KMS-11 (cell line): ENCODE results near the gene HRH4.

ENCODE experiments used
- H2AFZ ChIP-seq: fragments of 200-600 bp; sonication (generic); 2 replicates; pipeline ENCODE4 v1.6.1; 2016; ENCODE audit warnings: antibody characterized with exemption, mixed run types, low read depth
- H3K27ac ChIP-seq: fragments of 200-600 bp; sonication (generic); 2 replicates; pipeline ENCODE4 v1.6.1; 2016; ENCODE audit warnings: mild to moderate bottlenecking, mixed run types
- H3K27me3 ChIP-seq: fragments of 200-600 bp; sonication (generic); 2 replicates; pipeline ENCODE4 v1.6.1; 2017; ENCODE audit warnings: mild to moderate bottlenecking, low read depth, mixed run types, moderate library complexity; ENCODE audit not compliant: insufficient read depth
- H3K36me3 ChIP-seq: fragments of 200-600 bp; sonication (generic); 2 replicates; pipeline ENCODE4 v1.6.1; 2017; ENCODE audit warnings: mild to moderate bottlenecking, mixed run types; ENCODE audit not compliant: insufficient read depth
- H3K4me1 ChIP-seq: fragments of 200-600 bp; sonication (generic); 2 replicates; pipeline ENCODE4 v1.6.1; 2016; ENCODE audit warnings: mild to moderate bottlenecking, low read depth, mixed run types; ENCODE audit not compliant: poor library complexity, severe bottlenecking
- H3K4me2 ChIP-seq: fragments of 200-600 bp; sonication (generic); 2 replicates; pipeline ENCODE4 v1.7.0; 2016; ENCODE audit warnings: mild to moderate bottlenecking, mixed run types
- H3K4me3 ChIP-seq: fragments of 200-600 bp; sonication (generic); IDR thresholded peaks from 2 replicates; pipeline ENCODE4 v1.6.1; 2017; ENCODE audit warnings: low read depth, low read length, mixed read lengths; ENCODE audit not compliant: insufficient read depth
- H3K79me2 ChIP-seq: fragments of 200-600 bp; sonication (generic); 2 replicates; pipeline ENCODE4 v1.6.1; 2016; ENCODE audit warnings: low read depth, mixed run types; ENCODE audit not compliant: insufficient read depth
- H3K9ac ChIP-seq: fragments of 200-600 bp; sonication (generic); 2 replicates; pipeline ENCODE4 v1.6.1; 2016; ENCODE audit warnings: mild to moderate bottlenecking, mixed run types
- H4K20me1 ChIP-seq: fragments of 200-600 bp; sonication (generic); 2 replicates; pipeline ENCODE4 v1.6.1; 2016; ENCODE audit warnings: mild to moderate bottlenecking, mixed run types; ENCODE audit not compliant: insufficient read depth
- TF ChIP-seq, protein P1 (sequence below): fragments of 200-600 bp; sonication (generic); conservative IDR thresholded peaks from 2 replicates; pipeline ENCODE4 v1.6.1; 2017; ENCODE audit warnings: low read depth, mild to moderate bottlenecking, antibody characterized with exemption, low read length, moderate library complexity, mixed read lengths

The HRH4 gene

DNA sequence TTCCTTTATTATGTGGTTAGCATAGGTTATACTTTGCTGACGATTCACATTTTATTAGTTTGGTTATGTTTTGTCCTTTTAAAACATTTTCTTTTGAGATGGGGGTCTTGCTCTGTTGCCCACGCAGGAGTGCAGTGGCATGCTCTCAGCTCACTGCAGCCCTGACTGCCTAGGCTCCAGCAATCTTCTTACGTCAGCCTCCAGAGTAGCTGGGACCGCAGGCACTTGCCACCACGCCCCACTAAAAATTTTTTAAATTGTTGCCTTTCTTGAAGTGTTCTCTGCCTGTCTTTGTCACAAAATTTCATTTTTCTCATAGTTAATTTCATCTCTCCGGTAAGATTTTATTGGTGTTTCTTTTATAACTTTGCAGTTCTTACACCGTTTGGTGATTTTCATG lies 18.9 kb downstream of the HRH4 start:
- TF ChIP-seq, protein P1, sequence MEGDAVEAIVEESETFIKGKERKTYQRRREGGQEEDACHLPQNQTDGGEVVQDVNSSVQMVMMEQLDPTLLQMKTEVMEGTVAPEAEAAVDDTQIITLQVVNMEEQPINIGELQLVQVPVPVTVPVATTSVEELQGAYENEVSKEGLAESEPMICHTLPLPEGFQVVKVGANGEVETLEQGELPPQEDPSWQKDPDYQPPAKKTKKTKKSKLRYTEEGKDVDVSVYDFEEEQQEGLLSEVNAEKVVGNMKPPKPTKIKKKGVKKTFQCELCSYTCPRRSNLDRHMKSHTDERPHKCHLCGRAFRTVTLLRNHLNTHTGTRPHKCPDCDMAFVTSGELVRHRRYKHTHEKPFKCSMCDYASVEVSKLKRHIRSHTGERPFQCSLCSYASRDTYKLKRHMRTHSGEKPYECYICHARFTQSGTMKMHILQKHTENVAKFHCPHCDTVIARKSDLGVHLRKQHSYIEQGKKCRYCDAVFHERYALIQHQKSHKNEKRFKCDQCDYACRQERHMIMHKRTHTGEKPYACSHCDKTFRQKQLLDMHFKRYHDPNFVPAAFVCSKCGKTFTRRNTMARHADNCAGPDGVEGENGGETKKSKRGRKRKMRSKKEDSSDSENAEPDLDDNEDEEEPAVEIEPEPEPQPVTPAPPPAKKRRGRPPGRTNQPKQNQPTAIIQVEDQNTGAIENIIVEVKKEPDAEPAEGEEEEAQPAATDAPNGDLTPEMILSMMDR: no peak
- H3K9ac ChIP-seq: no peak overlapping the region
- H3K36me3 ChIP-seq: no peaks in the 10 kb centered on the region
- H3K4me1 ChIP-seq: peaks cover 32% of the 10 kb centered on the region
- H3K4me3 ChIP-seq: no peak overlapping the region
- no peak overlapping the region for H2AFZ ChIP-seq
- H3K79me2 ChIP-seq: no peaks in the 10 kb centered on the region
- H3K27me3 ChIP-seq: no peaks in the 10 kb centered on the region
- H3K4me2 ChIP-seq: no peak overlapping the region
- H4K20me1 ChIP-seq: no peaks in the 10 kb centered on the region
- H3K27ac ChIP-seq: no peak overlapping the region

GRCh38 chr18:24482821-24483220 lies 22.4 kb downstream of the HRH4 start:
- no peak overlapping the region for H2AFZ ChIP-seq
- peaks cover 9% of the 10 kb centered on the region for H3K4me1 ChIP-seq
- no peak overlapping the region for H3K9ac ChIP-seq
- H3K4me3 ChIP-seq: no peak overlapping the region
- no peak overlapping the region for H3K4me2 ChIP-seq
- H3K79me2 ChIP-seq: no peaks in the 10 kb centered on the region
- H4K20me1 ChIP-seq: no peaks in the 10 kb centered on the region
- H3K36me3 ChIP-seq: no peaks in the 10 kb centered on the region
- TF ChIP-seq, protein P1: no peak
- no peaks in the 10 kb centered on the region for H3K27me3 ChIP-seq
- H3K27ac ChIP-seq: no peak overlapping the region

GRCh38 chr18:24485681-24486080 lies 25.2 kb downstream of the HRH4 start:
- no peak overlapping the region for H3K27ac ChIP-seq
- H3K9ac ChIP-seq: no peak overlapping the region
- H4K20me1 ChIP-seq: no peaks in the 10 kb centered on the region
- peaks cover 28% of the 10 kb centered on the region for H3K4me1 ChIP-seq
- no peaks in the 10 kb centered on the region for H3K36me3 ChIP-seq
- no peak overlapping the region for H2AFZ ChIP-seq
- H3K4me3 ChIP-seq: no peak overlapping the region
- no peaks in the 10 kb centered on the region for H3K79me2 ChIP-seq
- H3K4me2 ChIP-seq: no peak overlapping the region
- no peaks in the 10 kb centered on the region; the same call in 1 of the 2 replicates for H3K27me3 ChIP-seq
- TF ChIP-seq, protein P1: no peak

GRCh38 chr18:24486684-24487083 lies 26.2 kb downstream of the HRH4 start:
- H3K36me3 ChIP-seq: no peaks in the 10 kb centered on the region
- no peaks in the 10 kb centered on the region for H3K79me2 ChIP-seq
- H3K27ac ChIP-seq: no peak overlapping the region
- H4K20me1 ChIP-seq: no peaks in the 10 kb centered on the region
- TF ChIP-seq, protein P1: no peak
- peaks cover 36% of the 10 kb centered on the region for H3K4me1 ChIP-seq
- no peak overlapping the region for H2AFZ ChIP-seq
- H3K27me3 ChIP-seq: no peaks in the 10 kb centered on the region; the same call in 1 of the 2 replicates
- H3K9ac ChIP-seq: no peak overlapping the region
- no peak overlapping the region for H3K4me3 ChIP-seq
- H3K4me2 ChIP-seq: no peak overlapping the region
